Type B pancreatic cell (in vitro differentiated cells): ENCODE measurements around the gene IMMP2L. TPM values are rescaled to one million over a fixed set of nuclear protein-coding genes. Genes with fewer than 3 reads are reported as not detected.
A peak's percentile ranks its signal among the peaks of the same experiment; 100 is the strongest.

Experiments
- DNase-seq: peaks from one replicate; pipeline ENCODE4 v3.0.0; 2021; ENCODE audit warnings: mixed read lengths; ENCODE audit not compliant: unreplicated experiment; ENCODE audit errors: extremely low spot score
- H3K27ac Mint-ChIP-seq: 2 replicates; pipeline ENCODE4 v1.8.0; 2021; ENCODE audit warnings: mild to moderate bottlenecking, mixed read lengths
- H3K27me3 Mint-ChIP-seq: 2 replicates; pipeline ENCODE4 v1.8.0; 2021; ENCODE audit warnings: mixed read lengths
- H3K36me3 Mint-ChIP-seq: 2 replicates; pipeline ENCODE4 v1.8.0; 2021; ENCODE audit warnings: mixed read lengths
- H3K4me1 Mint-ChIP-seq: one replicate; pipeline ENCODE4 v1.8.0; 2021; ENCODE audit warnings: mixed read lengths; ENCODE audit not compliant: unreplicated experiment
- H3K4me3 Mint-ChIP-seq: 2 replicates; pipeline ENCODE4 v1.8.0; 2021; ENCODE audit warnings: mild to moderate bottlenecking, mixed read lengths
- H3K9me3 Mint-ChIP-seq: 2 replicates; pipeline ENCODE4 v1.8.0; 2021; ENCODE audit warnings: mixed read lengths
- total RNA-seq: library from RNA; stranded (reverse); gene quantifications from 2 replicates; pipeline ENCODE4 v1.2.1, GENCODE V29; 2021; ENCODE audit warnings: low replicate concordance
- TF ChIP-seq, protein P1 (sequence below): fragments of 200-600 bp; sonication (generic); conservative IDR thresholded peaks from 2 replicates; pipeline ENCODE4 v1.5.0; 2021; ENCODE audit warnings: antibody characterized with exemption, mild to moderate bottlenecking

IMMP2L gene
- total RNA-seq, 1 donor from 2014 or later = 23.0 TPM

GRCh38 chr7:111239437-111239836, 322.9 kb downstream of the IMMP2L start:
- TF ChIP-seq, protein P1, sequence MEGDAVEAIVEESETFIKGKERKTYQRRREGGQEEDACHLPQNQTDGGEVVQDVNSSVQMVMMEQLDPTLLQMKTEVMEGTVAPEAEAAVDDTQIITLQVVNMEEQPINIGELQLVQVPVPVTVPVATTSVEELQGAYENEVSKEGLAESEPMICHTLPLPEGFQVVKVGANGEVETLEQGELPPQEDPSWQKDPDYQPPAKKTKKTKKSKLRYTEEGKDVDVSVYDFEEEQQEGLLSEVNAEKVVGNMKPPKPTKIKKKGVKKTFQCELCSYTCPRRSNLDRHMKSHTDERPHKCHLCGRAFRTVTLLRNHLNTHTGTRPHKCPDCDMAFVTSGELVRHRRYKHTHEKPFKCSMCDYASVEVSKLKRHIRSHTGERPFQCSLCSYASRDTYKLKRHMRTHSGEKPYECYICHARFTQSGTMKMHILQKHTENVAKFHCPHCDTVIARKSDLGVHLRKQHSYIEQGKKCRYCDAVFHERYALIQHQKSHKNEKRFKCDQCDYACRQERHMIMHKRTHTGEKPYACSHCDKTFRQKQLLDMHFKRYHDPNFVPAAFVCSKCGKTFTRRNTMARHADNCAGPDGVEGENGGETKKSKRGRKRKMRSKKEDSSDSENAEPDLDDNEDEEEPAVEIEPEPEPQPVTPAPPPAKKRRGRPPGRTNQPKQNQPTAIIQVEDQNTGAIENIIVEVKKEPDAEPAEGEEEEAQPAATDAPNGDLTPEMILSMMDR = no peak
- DNase-seq = no peak
- H3K36me3 Mint-ChIP-seq = no peaks in the 10 kb centered on the region
- H3K27ac Mint-ChIP-seq = no peak overlapping the region
- H3K4me1 Mint-ChIP-seq = peaks cover 9% of the 10 kb centered on the region
- H3K4me3 Mint-ChIP-seq = no peak overlapping the region
- H3K9me3 Mint-ChIP-seq = peaks cover 5% of the 10 kb centered on the region
- H3K27me3 Mint-ChIP-seq = no peaks in the 10 kb centered on the region

- H3K4me1 Mint-ChIP-seq = peaks cover 9% of the 10 kb centered on the region
- TF ChIP-seq, protein P1 = no peak
- H3K9me3 Mint-ChIP-seq = peaks cover 5% of the 10 kb centered on the region
- H3K27ac Mint-ChIP-seq = no peak overlapping the region
- H3K4me3 Mint-ChIP-seq = no peak overlapping the region
- H3K36me3 Mint-ChIP-seq = no peaks in the 10 kb centered on the region
- H3K27me3 Mint-ChIP-seq = no peaks in the 10 kb centered on the region
- no peak for DNase-seq
These were observed 323.4 kb downstream of the IMMP2L start for GRCh38 chr7:111238886-111239285.

DNA sequence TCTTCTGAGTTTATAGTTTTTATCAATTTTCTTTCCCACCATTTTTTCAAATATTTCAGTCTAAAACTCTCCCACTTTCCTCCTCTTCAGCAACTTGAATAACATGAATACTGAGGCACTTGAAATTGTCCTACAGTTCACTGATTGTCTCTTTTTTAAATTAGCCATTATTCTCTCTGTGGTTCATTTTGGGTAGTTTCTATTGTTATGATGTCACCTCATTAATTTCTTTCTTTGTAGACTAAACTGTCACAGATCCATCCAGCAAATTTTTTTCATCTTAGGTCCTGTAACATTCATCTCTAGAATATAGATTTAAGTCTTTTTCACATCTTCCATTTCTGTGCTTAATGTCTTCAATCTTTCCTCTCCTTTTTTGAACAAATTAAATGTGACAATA, 326.6 kb downstream of the IMMP2L start:
- peaks cover 9% of the 10 kb centered on the region for H3K9me3 Mint-ChIP-seq
- TF ChIP-seq, protein P1 = no peak
- H3K27ac Mint-ChIP-seq = no peak overlapping the region
- no peaks in the 10 kb centered on the region for H3K36me3 Mint-ChIP-seq
- no peak for DNase-seq
- H3K4me1 Mint-ChIP-seq = peaks cover 10% of the 10 kb centered on the region
- H3K27me3 Mint-ChIP-seq = no peaks in the 10 kb centered on the region
- no peak overlapping the region for H3K4me3 Mint-ChIP-seq

DNA sequence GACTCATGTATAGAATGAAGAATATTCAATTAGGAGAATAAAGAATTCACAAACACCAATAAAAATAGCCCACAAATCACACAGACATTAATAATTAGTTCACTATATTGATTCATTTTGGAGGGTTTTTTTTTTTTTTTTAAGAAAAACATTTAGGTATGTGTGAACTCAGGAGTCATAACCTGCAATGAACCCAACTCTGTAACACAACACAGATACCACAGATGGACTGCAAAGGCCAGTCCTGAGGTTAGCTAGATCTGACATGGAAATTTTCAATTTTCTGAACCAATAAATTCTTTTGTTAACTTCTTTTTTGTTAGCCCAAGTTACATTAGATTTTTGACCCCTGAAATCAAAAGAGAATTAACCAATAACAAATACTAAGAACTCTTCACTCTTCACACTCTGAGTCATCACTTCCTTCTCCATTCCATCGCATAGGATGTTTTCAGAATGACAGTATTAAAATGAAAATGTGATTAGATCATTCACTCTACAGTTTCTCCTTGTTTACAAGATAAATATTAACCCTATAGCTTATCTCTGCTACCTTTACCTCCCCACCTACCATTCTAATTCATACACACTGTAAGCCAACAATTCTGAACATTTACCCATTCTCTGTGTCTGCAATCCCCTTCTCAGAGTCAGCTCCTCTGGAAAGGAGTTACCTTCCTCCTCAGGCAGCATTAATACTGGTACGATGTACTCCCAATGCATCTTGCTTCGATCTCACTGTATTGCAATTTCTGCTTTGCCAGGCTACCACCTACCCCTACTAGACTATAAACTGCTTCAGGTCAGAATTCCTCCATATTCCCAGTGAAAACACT, 329.8 kb downstream of the IMMP2L start:
- no peak overlapping the region for H3K4me3 Mint-ChIP-seq
- peak overlapping the region; percentile 22 for H3K27ac Mint-ChIP-seq
- H3K9me3 Mint-ChIP-seq = peaks cover 9% of the 10 kb centered on the region

DNA sequence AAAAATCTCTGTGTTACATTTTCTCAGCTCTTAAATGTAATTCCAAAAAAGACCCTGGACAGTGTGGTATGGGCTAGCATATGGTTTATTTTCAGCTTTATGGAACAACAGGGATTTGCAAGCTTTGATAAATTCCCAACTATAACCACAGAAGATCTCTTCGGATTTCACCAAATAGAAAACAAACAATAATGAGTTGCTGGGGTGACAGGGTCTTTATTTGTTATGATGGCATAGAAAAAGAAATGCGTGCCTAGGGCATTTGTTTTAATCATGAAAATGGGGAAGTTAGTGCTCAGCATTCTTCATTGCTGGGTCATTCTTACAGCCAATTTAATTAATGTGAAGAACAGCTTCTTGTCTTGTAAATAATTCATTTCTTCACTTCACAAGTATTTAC, 332.4 kb downstream of the IMMP2L start:
- Mint-ChIP-seq H3K27me3 (no peaks in the 10 kb centered on the region), H3K4me1 (peaks cover 14% of the 10 kb centered on the region)

More for the DNA sequence above, 329.8 kb downstream of the IMMP2L start:
- no peaks in the 10 kb centered on the region for H3K36me3 Mint-ChIP-seq
- DNase-seq = no peak
- peaks cover 10% of the 10 kb centered on the region for H3K4me1 Mint-ChIP-seq
- TF ChIP-seq, protein P1 = no peak
- H3K27me3 Mint-ChIP-seq = no peaks in the 10 kb centered on the region

More for the DNA sequence above, 332.4 kb downstream of the IMMP2L start:
- TF ChIP-seq, protein P1 = no peak
- Mint-ChIP-seq H3K36me3 (no peaks in the 10 kb centered on the region), H3K27ac (no peak overlapping the region), H3K9me3 (peaks cover 5% of the 10 kb centered on the region), H3K4me3 (no peak overlapping the region)
- no peak for DNase-seq
